ENCODE results near the gene RTCB. TPM values are rescaled to one million over a fixed set of nuclear protein-coding genes. Genes with fewer than 3 reads are reported as not detected.
"Not testable (repeated sequence)": the region's sequence is repeated elsewhere in the genome, so short reads cannot be mapped to it uniquely, and the experiment has no call there.

The RTCB gene
- polyA plus RNA-seq, 1 experiment, result 119 TPM

DNA sequence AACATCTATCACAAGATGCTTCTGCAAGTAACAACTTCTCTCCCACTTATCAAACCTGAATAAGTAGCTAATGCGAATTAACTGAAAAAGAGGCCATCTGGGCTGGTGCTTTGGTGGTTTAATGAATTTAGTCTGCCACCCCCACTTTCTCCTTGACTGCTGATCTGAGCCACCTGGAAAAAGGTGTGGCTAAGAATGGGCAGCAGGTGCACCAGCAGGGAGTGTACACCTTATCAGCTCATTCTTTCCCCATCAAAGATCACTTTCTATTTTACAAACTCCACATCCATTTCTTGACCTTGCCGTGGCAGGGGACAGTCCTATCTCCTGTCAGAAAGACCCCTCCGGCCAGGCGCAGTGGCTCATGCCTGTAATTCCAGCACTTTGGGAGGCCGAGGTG, 47.8 kb downstream of the RTCB start:
- POLR2A ChIA-PET, result interaction anchor here (0.6 kb wide), 1 partner anchor 49 kb away, joined by 23 read pairs; no protein-coding TSS in a partner anchor
- CTCF ChIA-PET, result no interaction called here
- TF ChIP-seq, protein P1, sequence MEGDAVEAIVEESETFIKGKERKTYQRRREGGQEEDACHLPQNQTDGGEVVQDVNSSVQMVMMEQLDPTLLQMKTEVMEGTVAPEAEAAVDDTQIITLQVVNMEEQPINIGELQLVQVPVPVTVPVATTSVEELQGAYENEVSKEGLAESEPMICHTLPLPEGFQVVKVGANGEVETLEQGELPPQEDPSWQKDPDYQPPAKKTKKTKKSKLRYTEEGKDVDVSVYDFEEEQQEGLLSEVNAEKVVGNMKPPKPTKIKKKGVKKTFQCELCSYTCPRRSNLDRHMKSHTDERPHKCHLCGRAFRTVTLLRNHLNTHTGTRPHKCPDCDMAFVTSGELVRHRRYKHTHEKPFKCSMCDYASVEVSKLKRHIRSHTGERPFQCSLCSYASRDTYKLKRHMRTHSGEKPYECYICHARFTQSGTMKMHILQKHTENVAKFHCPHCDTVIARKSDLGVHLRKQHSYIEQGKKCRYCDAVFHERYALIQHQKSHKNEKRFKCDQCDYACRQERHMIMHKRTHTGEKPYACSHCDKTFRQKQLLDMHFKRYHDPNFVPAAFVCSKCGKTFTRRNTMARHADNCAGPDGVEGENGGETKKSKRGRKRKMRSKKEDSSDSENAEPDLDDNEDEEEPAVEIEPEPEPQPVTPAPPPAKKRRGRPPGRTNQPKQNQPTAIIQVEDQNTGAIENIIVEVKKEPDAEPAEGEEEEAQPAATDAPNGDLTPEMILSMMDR (IDR thresholded peaks at IDR 0.05; ENCODE audit: insufficient read depth, low read depth, low read length), result no peak
- H3K27me3 ChIP-seq (ENCODE audit: control insufficient read depth, insufficient read depth, low read length), result peaks cover 3% of the 10 kb centered on the region; the same call in 1 of the 2 replicates
- H3K36me3 ChIP-seq (ENCODE audit: control insufficient read depth, insufficient read depth, low read length), result no peaks in the 10 kb centered on the region
- no peak for DNase-seq (ENCODE audit: low read depth)
- H3K4me3 ChIP-seq (ENCODE audit: low read depth, low read length), result no peak overlapping the region

DNA sequence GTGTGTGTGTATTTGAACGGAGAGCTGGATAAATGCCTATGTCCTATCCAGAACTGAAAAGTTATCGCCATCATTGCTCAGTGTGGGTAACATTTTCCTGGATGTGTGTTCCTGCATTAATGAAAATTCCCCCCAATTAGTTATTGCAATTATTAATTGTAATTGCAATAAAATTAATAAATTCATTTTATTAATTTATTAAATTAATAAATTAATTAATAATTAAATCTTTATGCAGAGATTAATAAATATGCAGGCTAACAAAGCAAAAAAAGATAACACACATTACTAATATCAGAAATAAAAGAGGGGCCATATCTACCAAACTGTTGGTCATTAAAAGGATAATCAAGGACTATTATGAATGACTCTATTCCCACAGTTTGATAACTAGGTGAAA, 50.8 kb downstream of the RTCB start:
- no peak for DNase-seq (ENCODE audit: low read depth)
- TF ChIP-seq, protein P1 (IDR thresholded peaks at IDR 0.05; ENCODE audit: insufficient read depth, low read depth, low read length), result no peak
- no peaks in the 10 kb centered on the region for H3K36me3 ChIP-seq (ENCODE audit: control insufficient read depth, insufficient read depth, low read length)
- H3K4me3 ChIP-seq (ENCODE audit: low read depth, low read length), result no peak overlapping the region
- H3K27me3 ChIP-seq (ENCODE audit: control insufficient read depth, insufficient read depth, low read length), result 0 out of 2 replicates have a peak, but pooled peaks cover 1% of the 10 kb centered on the region
- POLR2A ChIA-PET, result no interaction called here
- CTCF ChIA-PET, result no interaction called here

DNA sequence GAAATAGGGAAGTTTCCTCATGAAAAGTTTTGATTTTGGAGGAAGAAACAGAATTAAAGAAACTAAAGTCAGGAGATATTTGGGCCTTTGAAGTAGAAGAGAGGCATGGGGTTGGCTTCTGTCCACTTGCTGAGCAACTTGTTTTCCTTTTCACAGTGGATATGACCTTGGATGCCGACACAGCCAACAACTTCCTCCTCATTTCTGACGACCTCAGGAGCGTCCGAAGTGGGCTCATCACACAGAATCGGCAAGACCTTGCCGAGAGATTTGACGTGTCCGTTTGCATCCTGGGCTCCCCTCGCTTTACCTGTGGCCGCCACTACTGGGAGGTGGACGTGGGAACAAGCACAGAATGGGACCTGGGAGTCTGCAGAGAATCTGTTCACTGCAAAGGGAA, 52.0 kb downstream of the RTCB start:
- POLR2A ChIA-PET; H3K27me3 ChIP-seq (ENCODE audit: control insufficient read depth, insufficient read depth, low read length); CTCF ChIA-PET: not testable (repeated sequence)

DNA sequence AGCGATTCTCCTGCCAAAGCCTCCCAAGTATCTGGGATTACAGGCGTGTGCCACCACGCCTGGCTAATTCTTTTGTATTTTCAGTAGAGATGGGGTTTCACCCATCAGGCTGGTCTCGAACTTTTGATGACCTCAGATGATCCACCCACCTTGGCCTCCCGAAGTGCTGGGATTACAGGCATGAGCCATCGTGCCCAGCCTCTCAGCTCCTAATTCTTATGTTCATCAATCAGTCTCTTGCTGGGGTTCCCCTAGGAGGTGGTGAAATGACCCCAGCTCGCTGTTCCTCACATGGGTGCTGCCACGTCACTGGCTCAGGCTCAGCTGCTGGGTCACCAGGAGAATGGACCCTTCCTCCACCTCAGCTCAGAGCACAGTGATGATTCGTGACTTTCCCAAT, 54.5 kb downstream of the RTCB start, which contains the start of gene RFPL3:
Gene RFPL3 (plus strand): TSS at position 301 of the 400 bp plus-strand sequence. CDS start 205 bp downstream, outside the sequence.
- POLR2A ChIA-PET; H3K27me3 ChIP-seq (ENCODE audit: control insufficient read depth, insufficient read depth, low read length); DNase-seq (ENCODE audit: low read depth); H3K36me3 ChIP-seq (ENCODE audit: control insufficient read depth, insufficient read depth, low read length); H3K4me3 ChIP-seq (ENCODE audit: low read depth, low read length); CTCF ChIA-PET: not testable (repeated sequence)

More for the DNA sequence above, 52.0 kb downstream of the RTCB start:
- H3K4me3 ChIP-seq (ENCODE audit: low read depth, low read length); DNase-seq (ENCODE audit: low read depth); H3K36me3 ChIP-seq (ENCODE audit: control insufficient read depth, insufficient read depth, low read length): not testable (repeated sequence)

DNA sequence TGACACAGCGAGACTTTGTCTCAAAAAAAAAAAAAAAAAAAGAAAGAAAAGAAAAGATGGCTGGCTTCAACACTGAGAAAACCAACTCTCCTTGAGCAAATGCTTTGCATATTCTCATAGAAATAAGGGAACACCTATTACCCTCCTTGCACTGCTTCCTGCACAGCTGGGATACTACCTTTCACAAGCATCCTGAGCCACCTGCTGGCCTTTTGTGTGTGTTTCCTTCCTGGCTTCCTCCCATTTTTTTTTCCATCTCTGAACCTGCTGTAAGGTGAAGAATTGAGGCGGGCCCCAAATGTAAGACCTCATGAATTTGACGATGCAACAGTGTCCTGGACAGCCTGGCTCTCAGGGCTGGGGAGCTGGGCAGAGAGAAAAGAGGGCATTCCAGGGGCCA, 56.3 kb downstream of the RTCB start:
- DNase-seq (ENCODE audit: low read depth), result no peak
- ChIA-PET CTCF (no interaction called here), POLR2A (no interaction called here)
- no peaks in the 10 kb centered on the region for H3K36me3 ChIP-seq (ENCODE audit: control insufficient read depth, insufficient read depth, low read length)
- H3K27me3 ChIP-seq (ENCODE audit: control insufficient read depth, insufficient read depth, low read length), result no peaks in the 10 kb centered on the region
- no peak overlapping the region for H3K4me3 ChIP-seq (ENCODE audit: low read depth, low read length)
- TF ChIP-seq, protein P1 (IDR thresholded peaks at IDR 0.05; ENCODE audit: insufficient read depth, low read depth, low read length), result no peak

DNA sequence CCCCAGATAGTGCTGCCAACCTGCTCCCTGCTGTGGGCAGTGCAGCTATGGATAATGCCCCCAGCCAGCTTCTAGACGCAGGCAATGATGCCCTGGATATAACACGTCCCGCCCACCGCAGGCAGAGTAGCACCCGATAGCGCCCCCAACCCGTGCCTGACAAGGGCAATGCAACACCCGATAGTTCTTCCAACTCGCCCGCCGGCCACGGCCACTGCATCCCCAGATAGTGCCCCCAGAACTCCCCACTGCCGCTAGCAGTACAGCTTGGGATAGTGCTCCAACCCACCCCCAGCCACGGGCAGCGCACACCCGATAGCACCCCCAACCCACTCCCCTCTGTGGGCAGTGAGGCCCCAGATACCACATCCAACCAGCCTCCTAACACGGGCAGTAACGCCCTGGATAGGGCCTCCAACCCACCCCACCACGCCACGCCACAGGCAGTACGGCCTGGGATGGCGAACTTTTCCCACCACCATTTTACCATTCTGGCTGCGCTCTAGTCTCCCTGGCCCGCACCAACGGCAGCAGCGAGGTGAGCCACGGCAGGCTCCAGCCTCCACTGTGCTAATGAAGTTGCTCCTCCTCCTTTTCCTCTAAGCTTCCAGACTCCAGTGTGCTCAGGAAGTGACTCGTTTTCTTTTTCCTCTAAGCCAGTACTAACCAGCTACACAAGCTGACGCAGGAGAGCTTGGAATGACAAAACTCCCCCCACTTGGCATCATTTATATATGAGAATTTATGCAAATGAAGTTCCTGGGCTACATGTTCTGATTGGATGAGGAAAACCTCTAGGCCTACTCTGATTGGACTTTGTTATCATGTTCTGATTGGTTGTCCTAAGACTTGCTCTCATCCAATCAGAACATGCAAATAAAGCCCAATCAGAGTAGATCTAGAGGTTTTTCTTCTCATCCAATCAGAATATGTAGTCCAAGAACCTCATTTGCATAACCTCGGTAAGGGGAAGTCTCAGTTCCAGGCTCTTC, 57.4 kb downstream of the RTCB start:
- no peak for DNase-seq (ENCODE audit: low read depth)
- ChIA-PET CTCF (no interaction called here), POLR2A (no interaction called here)
- TF ChIP-seq, protein P1 (IDR thresholded peaks at IDR 0.05; ENCODE audit: insufficient read depth, low read depth, low read length), result no peak
- H3K27me3 ChIP-seq (ENCODE audit: control insufficient read depth, insufficient read depth, low read length), result no peaks in the 10 kb centered on the region
- H3K36me3 ChIP-seq (ENCODE audit: control insufficient read depth, insufficient read depth, low read length), result no peaks in the 10 kb centered on the region
- H3K4me3 ChIP-seq (ENCODE audit: low read depth, low read length), result no peak overlapping the region
